Retina (tissue), 1 donor: ENCODE measurements around the gene DGKB.

Source experiments
- DNase-seq: peaks from one replicate; pipeline ENCODE4 v3.0.0-alpha.2; 2016

DGKB gene

DNA sequence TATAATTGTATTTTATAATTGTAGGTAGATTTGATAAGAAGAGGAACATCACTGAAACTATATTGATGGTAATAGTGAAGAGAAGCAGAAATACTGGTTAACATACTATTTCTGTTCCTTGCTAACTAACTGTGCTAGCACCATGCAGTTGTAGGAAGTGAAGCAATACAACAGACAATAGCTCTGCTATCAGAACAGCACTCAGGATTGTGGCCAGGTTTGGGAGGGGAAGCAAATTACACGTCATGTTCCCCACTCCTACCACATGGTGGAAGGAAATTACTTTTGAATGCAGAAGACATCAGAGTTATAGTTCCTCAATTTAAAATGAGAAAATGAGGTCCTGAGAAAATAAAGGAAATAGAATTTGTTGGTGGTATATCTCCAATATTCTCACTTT, 151.1 kb downstream of the DGKB start:
- DNase-seq = no peak

DNA sequence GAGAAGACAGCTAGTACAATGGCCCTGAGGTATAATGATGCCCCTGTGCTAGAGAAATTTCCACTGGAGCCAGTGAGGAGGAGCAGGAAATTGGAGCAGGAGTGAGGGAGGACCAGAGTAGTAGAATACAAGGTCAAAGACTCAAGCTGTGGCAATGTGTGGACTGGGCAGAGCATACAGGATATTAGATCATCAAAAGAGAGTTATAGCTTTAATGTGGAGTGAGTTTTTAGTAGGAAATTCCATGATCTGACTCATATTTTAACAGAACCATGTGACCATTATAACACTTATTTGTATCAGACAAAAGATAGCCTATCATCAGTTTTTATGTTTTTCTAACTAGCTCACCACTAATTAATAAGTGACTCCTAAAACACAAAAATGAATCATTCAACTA, 154.1 kb downstream of the DGKB start:
- no peak for DNase-seq

DNA sequence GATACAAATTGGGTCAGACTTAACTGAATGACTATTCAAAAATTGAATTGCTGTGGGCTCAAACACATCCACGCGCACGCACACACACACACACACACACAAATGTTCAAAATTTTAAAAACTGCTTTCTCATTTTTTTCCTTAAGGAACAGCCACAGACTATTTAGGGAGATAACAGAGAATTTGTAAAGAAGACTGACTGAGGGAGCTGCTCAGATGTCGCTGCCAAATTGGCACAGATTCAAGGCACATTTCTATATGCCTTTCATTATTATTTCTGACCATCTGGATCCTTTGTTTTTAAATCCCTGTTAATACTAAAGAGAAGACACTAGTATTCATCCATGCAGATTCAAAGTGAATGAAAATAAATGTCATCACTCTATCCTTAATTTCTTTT, 154.8 kb downstream of the DGKB start:
- no peak for DNase-seq

- no peak for DNase-seq
These were observed 157.5 kb downstream of the DGKB start for GRCh38 chr7:14745076-14745475.

- DNase-seq = no peak
These were observed 161.9 kb downstream of the DGKB start for GRCh38 chr7:14740606-14741005.

- DNase-seq = no peak
These were observed 162.7 kb downstream of the DGKB start for GRCh38 chr7:14739841-14740185.

DNA sequence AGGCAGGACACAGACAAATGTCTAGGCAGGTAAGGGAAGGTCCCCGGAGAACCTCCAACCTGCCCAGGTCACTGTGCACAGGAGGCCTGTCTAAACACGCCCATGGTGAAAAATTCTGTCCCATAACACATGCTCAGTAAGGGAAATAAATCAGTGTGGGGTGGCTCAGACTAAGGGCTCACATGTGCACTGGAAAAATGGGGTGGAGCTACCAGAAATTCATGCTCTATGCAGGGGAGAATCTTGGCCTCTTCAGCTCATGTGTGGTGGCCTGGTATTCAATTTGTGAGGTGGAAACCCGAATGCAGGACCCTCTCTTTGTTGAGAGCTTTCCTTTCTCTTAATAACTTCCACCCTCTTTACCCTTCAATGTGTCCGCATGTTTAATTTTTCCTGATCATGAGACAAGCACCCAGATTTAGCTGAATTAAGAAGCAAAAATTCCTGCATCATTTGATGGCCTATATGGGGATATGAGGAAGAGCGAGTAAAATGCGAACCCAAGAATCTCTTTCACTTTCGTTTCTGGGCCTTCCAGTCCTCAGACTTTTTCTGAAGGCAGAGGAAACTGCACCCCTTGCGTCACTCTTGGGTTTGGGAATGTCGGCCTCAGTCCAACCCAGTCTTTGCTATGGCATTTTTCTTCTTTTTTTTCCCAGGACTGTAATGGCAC, 163.2 kb downstream of the DGKB start:
- no peak for DNase-seq

DNA sequence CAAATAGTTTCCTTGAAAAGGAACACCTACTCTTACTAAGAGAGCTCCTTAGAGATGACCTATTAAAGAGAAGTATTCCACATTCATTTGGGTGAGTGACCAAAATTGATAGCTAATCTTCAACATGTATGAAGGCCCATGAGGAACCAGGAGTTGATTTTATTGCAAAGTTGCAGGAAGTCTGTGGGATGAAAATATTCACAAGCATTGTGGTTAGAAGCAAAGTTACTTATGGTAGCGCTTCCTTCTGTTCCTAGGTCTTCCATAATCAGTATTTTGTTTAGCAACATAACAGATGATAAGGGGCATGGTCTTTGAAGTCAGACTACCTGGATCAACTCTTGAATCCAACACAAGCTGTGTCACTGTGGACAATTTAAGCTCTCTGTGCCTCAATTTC, 164.5 kb downstream of the DGKB start:
- DNase-seq = no peak

DNA sequence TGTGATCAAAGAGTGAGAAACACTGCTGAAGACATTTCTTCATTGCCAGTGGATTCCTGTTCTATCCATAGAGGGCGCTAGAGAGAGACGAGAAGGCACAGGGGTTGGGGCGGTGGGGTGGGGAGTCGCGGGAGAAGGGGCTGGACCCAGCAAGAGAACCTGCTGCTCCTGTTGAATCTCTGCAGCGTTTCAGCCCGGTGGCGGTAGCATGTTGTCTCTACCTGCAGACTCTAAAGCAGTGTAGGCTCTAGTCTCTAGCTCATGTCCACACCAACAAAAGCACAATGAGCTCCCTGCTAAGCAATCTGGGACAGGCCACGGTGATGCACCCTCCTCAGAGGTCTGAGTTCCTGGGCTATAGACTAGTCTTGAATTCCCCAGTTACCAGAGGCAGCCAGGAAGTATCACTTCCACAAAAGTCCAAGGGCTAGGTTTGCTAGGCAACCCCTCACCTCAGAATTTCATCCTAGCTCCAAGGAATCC, 167.7 kb downstream of the DGKB start:
- DNase-seq = no peak

DNA sequence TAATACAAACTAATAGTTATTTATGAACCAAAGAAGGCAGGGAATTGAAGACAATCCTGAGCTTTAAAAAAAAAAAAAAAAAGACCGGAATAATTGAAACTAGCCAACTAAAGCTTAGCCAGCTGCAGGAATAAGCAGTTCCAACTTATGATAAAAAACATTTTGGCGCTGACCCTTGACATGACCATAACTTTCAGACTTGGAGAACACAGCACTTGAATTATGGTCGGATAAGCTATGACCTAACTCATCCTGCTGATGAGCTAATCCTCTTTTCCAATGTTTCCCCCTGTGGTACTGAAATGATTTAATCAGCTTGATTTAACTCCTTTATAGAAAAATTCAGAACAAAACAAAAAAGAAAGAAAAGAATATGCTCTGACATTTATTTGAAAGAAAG, 181.8 kb downstream of the DGKB start:
- no peak for DNase-seq

- no peak for DNase-seq
These were observed 184.7 kb downstream of the DGKB start for GRCh38 chr7:14717816-14718215.

DNA sequence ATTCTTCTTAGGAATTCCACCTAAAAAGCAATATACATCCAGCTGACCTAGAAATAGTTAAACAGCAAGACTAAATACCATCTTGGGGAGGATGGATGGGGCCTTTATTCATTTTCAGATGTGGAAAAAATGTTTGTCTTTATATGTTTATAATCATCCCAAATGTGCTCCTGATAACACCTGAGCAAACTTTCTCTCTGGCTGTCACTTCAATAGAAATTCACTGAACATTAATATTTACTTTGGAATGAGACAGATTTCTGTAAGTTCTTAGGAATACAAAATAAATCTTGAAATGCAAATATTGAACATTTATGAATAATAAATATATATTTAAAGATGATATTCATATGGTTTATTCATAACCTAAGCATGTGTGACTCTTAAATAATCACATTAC, 185.4 kb downstream of the DGKB start:
- no peak for DNase-seq

DNA sequence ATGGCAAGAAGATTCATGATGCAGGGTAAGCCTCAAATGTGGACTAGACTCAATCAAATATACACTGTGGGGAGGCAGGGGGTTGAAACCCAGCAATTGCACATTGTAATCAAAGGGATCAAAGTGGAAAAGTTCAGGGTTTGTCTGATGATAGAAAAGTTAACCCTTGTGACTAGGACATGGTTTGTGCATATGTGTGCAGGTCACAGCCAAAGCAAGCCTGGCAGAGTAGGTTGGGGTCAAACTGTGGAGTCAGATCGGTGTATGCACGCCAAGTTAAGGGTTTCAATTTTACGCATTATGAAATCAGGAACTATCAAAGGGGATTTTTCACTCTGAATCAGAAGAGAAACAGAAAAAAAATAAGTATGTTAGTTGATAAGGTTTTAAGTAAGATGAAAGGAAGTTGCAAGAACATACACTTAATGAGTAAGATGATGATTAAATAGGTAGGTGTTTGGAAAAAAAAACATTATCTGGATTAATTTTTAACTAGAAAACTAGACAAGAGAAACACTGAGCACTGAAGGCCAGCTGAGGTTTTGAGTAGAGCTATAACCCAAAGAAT, 188.3 kb downstream of the DGKB start:
- DNase-seq = no peak

DNA sequence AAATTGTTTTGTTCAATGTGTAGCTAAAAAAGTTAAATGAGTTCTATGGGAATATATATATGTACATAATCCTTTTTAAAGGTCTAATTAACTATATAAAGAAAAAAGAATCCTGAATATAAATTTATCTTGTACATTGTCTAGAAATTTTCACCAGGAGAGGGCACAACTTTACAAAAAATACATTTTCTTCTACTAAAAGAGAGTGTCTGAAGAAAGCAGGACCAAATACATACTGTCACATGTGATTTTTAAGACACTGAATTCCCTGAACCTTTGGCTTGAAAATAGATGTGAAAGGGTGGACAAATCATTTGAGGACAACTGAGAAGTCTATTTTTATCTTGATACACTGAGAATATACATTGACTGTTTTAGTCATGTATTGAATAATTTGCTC, 204.3 kb downstream of the DGKB start:
- DNase-seq = no peak

DNA sequence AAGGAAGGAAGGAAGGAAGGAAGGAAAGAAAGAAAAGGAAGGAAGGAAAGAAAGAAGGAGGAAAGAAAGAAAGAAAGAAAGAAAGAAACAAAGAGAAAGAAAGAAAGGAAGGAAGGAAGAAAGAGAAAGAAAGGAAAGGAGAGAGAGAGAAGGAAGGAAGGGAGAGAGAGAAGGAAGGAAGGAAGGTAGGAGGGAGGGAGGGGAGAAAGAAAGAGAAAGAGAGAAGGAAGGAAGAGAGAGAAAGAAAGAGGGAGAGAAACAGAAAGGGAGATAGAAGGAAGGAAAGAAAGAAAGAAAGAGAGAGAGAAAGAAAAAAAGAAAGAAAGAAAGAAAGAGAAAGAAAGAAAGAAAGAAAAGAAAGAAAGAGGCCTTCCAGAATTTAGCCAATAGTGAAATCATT, 204.9 kb downstream of the DGKB start:
- DNase-seq = no peak

- peak; percentile 52 for DNase-seq
These were observed 210.9 kb downstream of the DGKB start for GRCh38 chr7:14691597-14692203.

- DNase-seq = no peak
These were observed 211.5 kb downstream of the DGKB start for GRCh38 chr7:14691034-14691433.

GRCh38 chr7:14690486-14690885, 212.1 kb downstream of the DGKB start:
- no peak for DNase-seq

DNA sequence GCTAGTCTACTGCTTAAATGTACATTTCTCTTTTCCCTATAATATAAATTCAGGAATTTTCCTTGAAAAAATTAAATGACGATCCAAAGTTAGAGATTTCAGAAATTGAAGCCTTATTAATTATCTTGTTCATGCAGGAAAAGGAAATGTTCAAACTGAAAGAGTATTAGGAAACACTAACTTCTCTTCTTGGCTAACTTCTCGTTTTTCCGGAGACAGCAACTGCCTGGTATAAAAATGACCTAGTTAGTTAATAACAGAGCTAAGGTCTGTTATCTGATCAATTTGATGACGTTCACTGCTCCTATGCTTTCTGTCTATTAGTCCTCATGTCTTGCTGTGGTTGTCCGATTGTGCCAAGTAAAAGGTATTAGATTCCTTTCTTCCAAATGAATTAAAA, 212.5 kb downstream of the DGKB start:
- no peak for DNase-seq

DNA sequence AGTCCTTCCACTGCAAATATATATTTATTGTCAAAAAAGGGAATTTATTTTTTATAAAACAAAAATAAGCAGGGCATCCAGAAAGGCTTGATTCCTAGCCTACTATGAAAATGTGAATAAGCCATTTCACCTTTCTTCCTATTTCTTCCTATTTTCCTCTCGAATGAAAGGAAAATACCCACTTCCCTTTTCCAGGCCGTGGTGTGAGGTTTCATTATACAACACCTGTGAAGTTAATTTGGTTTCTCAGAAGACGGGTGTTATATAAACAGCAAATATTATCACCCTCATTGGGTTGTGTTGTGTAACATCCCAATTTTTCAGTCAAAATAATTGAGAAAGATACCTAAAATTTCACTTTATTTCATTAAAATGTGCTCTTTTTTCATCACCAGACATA, 214.3 kb downstream of the DGKB start:
- DNase-seq = no peak

DNA sequence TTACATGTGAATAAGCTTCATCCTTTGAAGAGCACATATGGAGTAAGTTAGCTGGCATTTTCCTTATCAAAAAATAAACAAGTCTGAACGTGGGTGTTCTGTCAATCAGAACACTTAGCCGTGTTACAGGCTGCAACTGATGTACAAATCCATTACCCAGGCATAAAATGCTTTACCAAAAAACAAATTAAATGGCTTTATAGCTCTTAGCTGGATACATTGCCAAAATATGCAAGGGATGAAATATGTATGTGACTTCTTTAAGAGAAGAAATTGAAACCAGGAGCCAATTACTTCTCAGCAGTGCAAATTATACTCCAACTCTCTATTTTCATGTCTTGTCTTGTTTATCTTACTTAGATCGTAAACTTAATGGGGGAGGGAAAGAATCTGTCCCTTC, 214.8 kb downstream of the DGKB start:
- DNase-seq = no peak

DNA sequence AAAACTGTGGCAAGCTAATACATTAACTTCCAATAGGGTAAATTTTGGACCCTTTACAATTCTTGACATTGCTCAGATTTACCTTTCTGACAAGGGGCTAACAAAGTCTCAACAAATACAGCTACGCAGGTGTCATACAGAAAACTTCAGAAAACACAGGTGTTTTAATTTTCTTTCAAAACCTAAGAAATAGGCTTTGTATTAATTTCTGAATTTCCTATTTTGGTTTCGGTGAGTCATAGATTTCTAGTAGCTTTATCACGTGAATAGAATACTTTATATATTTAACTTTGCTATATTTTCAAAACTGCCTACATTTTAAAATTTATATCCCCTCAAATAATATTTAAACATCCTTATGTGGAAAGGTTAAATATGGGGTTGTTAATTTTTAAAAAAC, 215.3 kb downstream of the DGKB start:
- DNase-seq = no peak

- no peak for DNase-seq
These were observed 217.4 kb downstream of the DGKB start for GRCh38 chr7:14685167-14685566.

DNA sequence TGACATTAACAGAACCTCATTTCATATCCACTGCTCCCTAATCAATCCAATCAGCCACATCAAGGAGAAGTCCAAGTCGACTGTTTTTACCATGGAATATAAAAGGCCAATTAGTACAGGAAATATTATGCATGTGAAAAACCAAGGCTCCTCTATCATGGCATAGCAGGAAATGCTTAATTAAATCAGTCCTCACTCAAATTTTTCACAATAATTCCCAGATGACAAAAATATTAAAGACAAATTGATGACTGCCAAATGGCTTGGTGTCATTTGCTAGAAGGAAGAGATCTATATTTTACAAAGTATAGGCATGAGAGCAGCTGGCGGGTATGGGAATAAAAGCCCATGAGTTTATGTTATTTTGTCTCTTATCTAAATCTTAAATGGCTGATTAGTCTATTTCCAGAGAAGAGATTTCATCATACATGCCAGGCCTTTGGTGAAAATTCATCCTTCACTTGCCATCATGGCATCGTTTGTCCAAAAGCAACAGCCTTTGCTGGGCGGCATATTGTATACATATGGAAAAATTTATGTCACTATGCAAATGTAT, 219.6 kb downstream of the DGKB start:
- DNase-seq = no peak

GRCh38 chr7:14676896-14677295, 225.7 kb downstream of the DGKB start:
- no peak for DNase-seq
